Stimulated activated naive CD4-positive, alpha-beta T cell treated with Interleukin-2 at 50 U/mL for 16 hours (primary cell): Measurements from ENCODE around the gene FBXL3.
A peak's percentile ranks its signal among the peaks of the same experiment; 100 is the strongest.
"Not testable (repeated sequence)": the region's sequence is repeated elsewhere in the genome, so short reads cannot be mapped to it uniquely, and the experiment has no call there.

Experiments used
- DNase-seq: peaks from one replicate; lab custom pipeline; 2025; lab: John Stamatoyannopoulos, UW

Gene FBXL3

GRCh38 chr13:76983676-76984075 is 43.3 kb downstream of the FBXL3 start:
- DNase-seq = no peak

- DNase-seq = no peak
Measured at GRCh38 chr13:76982061-76982460, 44.9 kb downstream of the FBXL3 start.

GRCh38 chr13:76980075-76980718 is 46.8 kb downstream of the FBXL3 start:
- peak; percentile 81 for DNase-seq

- DNase-seq = no peak
Measured at GRCh38 chr13:76976929-76977328, 50.0 kb downstream of the FBXL3 start.

GRCh38 chr13:76976490-76976889 is 50.5 kb downstream of the FBXL3 start:
- DNase-seq = no peak

- no peak for DNase-seq
Measured at GRCh38 chr13:76975863-76976262, 51.1 kb downstream of the FBXL3 start.

- DNase-seq = no peak
Measured at GRCh38 chr13:76974618-76974975, 52.4 kb downstream of the FBXL3 start.

- no peak for DNase-seq
Measured at GRCh38 chr13:76973920-76974617, 52.9 kb downstream of the FBXL3 start.

- no peak for DNase-seq
Measured at GRCh38 chr13:76971851-76972829, 54.8 kb downstream of the FBXL3 start.

- DNase-seq = no peak
Measured at GRCh38 chr13:76971215-76971614, 55.7 kb downstream of the FBXL3 start.

GRCh38 chr13:76969488-76970365 is 57.2 kb downstream of the FBXL3 start:
- DNase-seq = no peak

GRCh38 chr13:76968041-76968440 is 58.9 kb downstream of the FBXL3 start:
- DNase-seq = no peak

GRCh38 chr13:76967031-76967430 is 59.9 kb downstream of the FBXL3 start:
- no peak for DNase-seq

GRCh38 chr13:76965759-76966421 is 61.1 kb downstream of the FBXL3 start:
- no peak for DNase-seq

- not testable (repeated sequence) for DNase-seq
Measured at GRCh38 chr13:76959734-76960133, 67.2 kb downstream of the FBXL3 start.

GRCh38 chr13:76958841-76959432 is 68.0 kb downstream of the FBXL3 start:
- no peak for DNase-seq

GRCh38 chr13:76955661-76956060 is 71.3 kb downstream of the FBXL3 start:
- DNase-seq = no peak
